Heart right ventricle (tissue), 16 donors: ENCODE results near the gene SH2D3C. TPM values are rescaled to one million over a fixed set of nuclear protein-coding genes. Genes with fewer than 3 reads are reported as not detected.

ENCODE experiments used
- ATAC-seq, 8 donors: fragments of 200-7000 bp; cut with Tn5 transposase; one replicate each; pipeline ENCODE4 v1.9.1; 2020; ENCODE audit warnings: mild to moderate bottlenecking in 8 of 8, moderate library complexity in 8 of 8, moderate number of reproducible peaks in 1 of 8
- DNase-seq, 2 donors: peaks; one replicate each; pipeline ENCODE4 v3.0.0-alpha.2; 2020
- H3K27ac ChIP-seq, 10 donors: fragments of 200-600 bp; sonication (generic) in 2 of 10; one replicate each; pipeline versions ENCODE4 v1.5.0 to v1.8.0; 2020 to 2022; ENCODE audit warnings: mild to moderate bottlenecking in 3 of 10
- H3K27me3 ChIP-seq, 7 donors: fragments of 200-600 bp; one replicate each; pipeline ENCODE4 v1.8.0; 2021 to 2022; ENCODE audit warnings: mild to moderate bottlenecking in 2 of 7
- H3K36me3 ChIP-seq, 9 donors: fragments of 200-600 bp; sonication (generic) in 1 of 9; one replicate each; pipeline versions ENCODE4 v1.5.0 to v1.8.0; 2020 to 2022; ENCODE audit warnings: mild to moderate bottlenecking in 2 of 9
- H3K4me1 ChIP-seq, 9 donors: fragments of 200-600 bp; sonication (generic) in 1 of 9; one replicate each; pipeline versions ENCODE4 v1.5.0 to v1.8.0; 2020 to 2022; ENCODE audit warnings: mild to moderate bottlenecking in 4 of 9
- H3K4me3 ChIP-seq, 10 donors: fragments of 200-600 bp; sonication (generic) in 2 of 10; one replicate each; pipeline versions ENCODE4 v1.5.0 to v1.8.0; 2020 to 2022; ENCODE audit warnings: mild to moderate bottlenecking in 7 of 10, moderate library complexity in 2 of 10
- H3K9me3 ChIP-seq, 11 donors: fragments of 200-600 bp in 10 of 11; sonication (generic) in 2 of 11; one replicate each; pipeline versions ENCODE4 v1.5.0 to v1.8.0; 2013 to 2022; ENCODE audit warnings: mild to moderate bottlenecking in 2 of 11, control low read depth in 1 of 11, moderate library complexity in 1 of 11
- WGBS, 2 donors: extraction: QIAGEN DNeasy Blood & Tissue Kit; methylation state at CpG; one replicate each; pipeline ENCODE4 v1.1.7; 2013; ENCODE audit warnings: inconsistent platforms in 1 of 2; 5-methylcytosine and 5-hydroxymethylcytosine counted together
- intact Hi-C, 10 donors: fragments of 100-400 bp; cut with DNase I; formaldehyde crosslinking; loops; one replicate each; pipeline versions ENCODE4 v1.11.1 to v1.14.2; 2022
- polyA plus RNA-seq, 2 donors: library from polyadenylated mRNA; stranded (reverse); fragments of 200-250 nt; gene quantifications; one replicate each; pipeline ENCODE4 v1.2.3, GENCODE V29; 2013
- total RNA-seq, 10 donors: library from RNA; stranded (reverse); fragmentation: NEBNext Ultra II Directional in 3 of 10; extraction: Animal tissue kit (Norgen Biotek cat#: 25700) in 3 of 10; gene quantifications; one replicate each; pipeline versions ENCODE4 v1.2.1 to v1.2.4, GENCODE V29; 2021 to 2023
- TF ChIP-seq, protein P1 (sequence below), 9 donors: fragments of 200-600 bp; sonication (generic) in 2 of 9; IDR thresholded peaks; one replicate each; pipeline versions ENCODE4 v1.5.0 to v1.8.0; 2021 to 2022; ENCODE audit warnings: antibody characterized with exemption in 9 of 9, mild to moderate bottlenecking in 5 of 9, moderate library complexity in 1 of 9
- donor health status: Arrhythmogenic right ventricular cardiomyopathy.
- donor health status: ischemic (EF 13 %, LVEDD 7.1; RV severe dilation, severe dysfunction).
- donor health status: healthy with polysubstance abuse.
- donor health status: DM: no; HTN: yes; CAD: no.
- donor health status: DM: no; HTN: no; CAD: no.
- donor health status: ischemic (EF 25% LVEDD 6.9; RV normal size, moderate dysfunction).
- donor health status: ischemic (EF 25% LVEDD 5.7; RV mildly dilated, moderate dysfunction).
- donor health status: healthy.
- donor health status: DM: yes; HTN: yes; CAD: no.
- donor health status: Ischemic cardiomyopathy.
- donor health status: ischemic (EF 35%, LVEDD 5.7; RV mildly dilated, moderate dysfunction).
- donor health status: nonischemic (EF 11% LVEDD 7.7; RV severe dilation, severe dysfunction).
- donor health status: DM: yes; HTN: yes; CAD: no.
- donor health status: PGD.
- donor health status: ischemic (EF 29% LVEDD 5.4; RV normal size, mild dysfunction).
- donor health status: nonischemic (EF 23%, LVEDD 6.1; RV moderate dilation, normal function).

The SH2D3C gene
- total and polyA plus RNA-seq, 12 donors, result 10.9 to 36.7 (median 18.8) TPM

DNA sequence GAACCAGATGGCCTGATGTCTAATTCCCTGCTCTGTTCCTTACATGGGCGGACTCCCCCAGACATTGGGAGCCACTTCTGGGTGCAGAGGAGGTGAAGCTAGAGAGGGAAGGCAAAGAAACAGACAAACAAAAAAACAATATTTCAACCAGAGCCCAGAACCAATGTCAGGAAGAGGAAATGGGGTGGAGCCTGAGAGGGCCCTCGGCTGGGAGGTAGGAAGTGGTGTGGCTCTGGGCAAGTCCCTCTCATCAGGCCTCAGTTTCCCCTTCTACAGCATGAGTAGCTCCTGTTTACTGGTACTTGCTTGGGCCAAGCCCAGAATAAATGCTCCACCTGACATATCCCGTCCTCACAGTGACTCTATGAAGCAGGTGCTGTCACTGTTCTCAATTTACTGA lies 11.1 kb downstream of the SH2D3C start:
- ATAC-seq (no peak), DNase-seq (no peak)
- Histone ChIP-seq H3K36me3 (peaks cover 0 to 24% (median 0%) of the 10 kb centered on the region in 9 donors), H3K4me1 (peaks cover 10 to 90% (median 70%) of the 10 kb centered on the region in 9 donors), H3K9me3 (no peaks in the 10 kb centered on the region), H3K27ac (peak overlapping the region; percentile 71 to 97 (median 88)), H3K4me3 (peak overlapping the region in 7 of 10 donors; percentile 15 to 75 (median 65)), H3K27me3 (no peaks in the 10 kb centered on the region)
- WGBS, 2 donors, result 52 to 54% methylated on average over 3 of the region's 3 CpGs
- TF ChIP-seq, protein P1, sequence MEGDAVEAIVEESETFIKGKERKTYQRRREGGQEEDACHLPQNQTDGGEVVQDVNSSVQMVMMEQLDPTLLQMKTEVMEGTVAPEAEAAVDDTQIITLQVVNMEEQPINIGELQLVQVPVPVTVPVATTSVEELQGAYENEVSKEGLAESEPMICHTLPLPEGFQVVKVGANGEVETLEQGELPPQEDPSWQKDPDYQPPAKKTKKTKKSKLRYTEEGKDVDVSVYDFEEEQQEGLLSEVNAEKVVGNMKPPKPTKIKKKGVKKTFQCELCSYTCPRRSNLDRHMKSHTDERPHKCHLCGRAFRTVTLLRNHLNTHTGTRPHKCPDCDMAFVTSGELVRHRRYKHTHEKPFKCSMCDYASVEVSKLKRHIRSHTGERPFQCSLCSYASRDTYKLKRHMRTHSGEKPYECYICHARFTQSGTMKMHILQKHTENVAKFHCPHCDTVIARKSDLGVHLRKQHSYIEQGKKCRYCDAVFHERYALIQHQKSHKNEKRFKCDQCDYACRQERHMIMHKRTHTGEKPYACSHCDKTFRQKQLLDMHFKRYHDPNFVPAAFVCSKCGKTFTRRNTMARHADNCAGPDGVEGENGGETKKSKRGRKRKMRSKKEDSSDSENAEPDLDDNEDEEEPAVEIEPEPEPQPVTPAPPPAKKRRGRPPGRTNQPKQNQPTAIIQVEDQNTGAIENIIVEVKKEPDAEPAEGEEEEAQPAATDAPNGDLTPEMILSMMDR (IDR thresholded peaks at IDR 0.05), result no peak
- intact Hi-C loops, result no loop called here

DNA sequence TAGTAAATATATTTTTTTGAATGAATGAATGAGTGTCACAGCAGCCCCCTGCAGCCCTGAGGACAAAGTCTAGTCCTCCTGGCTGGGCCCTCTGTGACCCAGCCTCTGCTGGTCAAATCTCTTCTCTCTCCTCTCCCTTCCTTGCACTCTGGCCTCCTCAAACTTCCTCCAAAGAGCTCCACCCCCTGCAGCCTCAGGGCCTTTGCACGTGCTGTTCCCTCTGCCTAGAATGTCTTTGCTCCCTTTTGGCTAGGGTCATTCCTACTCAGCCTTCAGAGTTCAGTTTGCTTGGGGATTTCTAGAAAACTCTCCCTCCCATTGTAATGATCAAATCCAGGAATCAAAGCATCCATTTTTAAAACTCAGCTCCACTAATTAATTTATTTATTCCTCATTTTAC lies 13.0 kb downstream of the SH2D3C start:
- ATAC-seq, result no peak
- intact Hi-C loops, result no loop called here
- 51 to 78% methylated on average over 1 of the region's 1 CpG for WGBS, 2 donors
- Histone ChIP-seq H3K4me1 (peaks cover 13 to 99% (median 86%) of the 10 kb centered on the region in 9 donors), H3K27ac (peak overlapping the region in 9 of 10 donors; percentile 67 to 97 (median 88)), H3K36me3 (peaks cover 0 to 29% (median 0%) of the 10 kb centered on the region in 9 donors), H3K27me3 (no peaks in the 10 kb centered on the region), H3K4me3 (no peak overlapping the region), H3K9me3 (no peaks in the 10 kb centered on the region)
- TF ChIP-seq, protein P1 (IDR thresholded peaks at IDR 0.05), result no peak
- no peak for DNase-seq

DNA sequence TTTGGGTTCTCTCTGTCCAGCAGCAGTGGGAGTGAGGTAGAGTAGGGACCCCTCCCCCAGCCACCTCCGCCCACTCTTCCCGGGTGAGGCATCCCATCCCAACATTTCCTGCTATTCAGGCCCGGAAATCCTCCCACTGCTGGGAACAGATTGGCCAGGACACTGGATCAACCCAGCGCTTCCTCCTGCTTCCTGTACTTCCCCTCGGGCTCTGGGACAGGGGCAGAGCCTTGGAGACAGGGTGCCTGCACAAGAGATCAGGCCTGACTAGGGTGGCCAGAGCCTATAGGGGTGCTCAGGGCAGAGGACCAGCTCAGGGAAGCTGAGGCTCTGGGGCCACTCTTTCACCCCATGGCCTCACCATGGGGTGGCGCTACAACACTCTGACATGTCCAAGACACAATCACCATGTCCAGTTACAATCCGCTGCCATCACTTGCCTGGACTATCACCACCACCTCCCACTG lies 14.5 kb downstream of the SH2D3C start:
- intact Hi-C loops, result loop anchor here in 1 of 10 donors (5.0 kb wide), 1 partner anchor 93 kb away; no protein-coding TSS in a partner anchor
- peak overlapping the region; percentile 73 to 97 (median 88) for H3K27ac ChIP-seq
- no peaks in the 10 kb centered on the region for H3K9me3 ChIP-seq
- peaks cover 0 to 42% (median 0%) of the 10 kb centered on the region in 9 donors for H3K36me3 ChIP-seq
- 30 to 37% methylated on average over 7 of the region's 7 CpGs for WGBS, 2 donors
- H3K4me3 ChIP-seq, result peak overlapping the region in 1 of 10 donors; percentile 54
- ATAC-seq (peak; percentile 60 to 86 (median 76)), DNase-seq (peak; percentile 73 to 85)
- TF ChIP-seq, protein P1 (IDR thresholded peaks at IDR 0.05), result peak; percentile 20 to 66 (median 55)
- peaks cover 13 to 99% (median 81%) of the 10 kb centered on the region in 9 donors for H3K4me1 ChIP-seq
- peaks cover 0 to 4% (median 0%) of the 10 kb centered on the region in 7 donors for H3K27me3 ChIP-seq

DNA sequence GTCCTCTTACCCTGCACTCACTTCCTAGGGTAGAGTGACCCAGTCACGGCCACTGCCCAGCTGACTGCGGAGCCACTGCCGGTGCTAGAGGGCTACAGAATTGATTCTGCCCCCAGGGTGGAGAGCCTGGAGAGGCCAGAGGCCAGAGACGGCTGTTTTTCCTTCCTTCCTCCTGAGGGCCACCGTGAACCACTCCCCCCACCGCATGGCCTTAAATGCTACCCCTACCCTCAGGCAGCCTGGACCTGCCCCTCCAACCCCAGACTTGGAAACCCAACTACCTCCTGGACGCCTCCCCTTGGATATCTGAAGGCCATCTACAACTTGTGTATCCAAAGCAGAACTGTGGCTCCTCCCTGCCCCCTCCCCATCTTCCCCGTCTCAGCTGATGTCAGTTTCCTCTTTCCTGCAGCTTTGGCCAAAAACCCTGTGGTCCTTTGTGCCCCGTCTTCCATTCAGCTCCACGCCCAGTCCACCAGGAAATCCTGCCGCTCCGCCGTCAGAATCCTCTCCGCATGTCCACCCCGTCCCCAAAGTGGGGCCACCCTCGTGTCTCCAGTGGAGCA lies 16.3 kb downstream of the SH2D3C start:
- H3K27me3 ChIP-seq, result peaks cover 0 to 5% (median 0%) of the 10 kb centered on the region in 7 donors
- peak overlapping the region; percentile 75 to 97 (median 88) for H3K27ac ChIP-seq
- intact Hi-C loops, result loop anchor here in 1 of 10 donors (5.0 kb wide), 1 partner anchor 95 kb away; no protein-coding TSS in a partner anchor
- peaks cover 0 to 58% (median 0%) of the 10 kb centered on the region in 9 donors for H3K36me3 ChIP-seq
- H3K4me3 ChIP-seq, result peak overlapping the region in 9 of 10 donors; percentile 27 to 54 (median 40)
- H3K4me1 ChIP-seq, result peaks cover 13 to 97% (median 66%) of the 10 kb centered on the region in 9 donors
- DNase-seq, result peak; percentile 70 to 91
- 33 to 39% methylated on average over 16 of the region's 16 CpGs for WGBS, 2 donors
- H3K9me3 ChIP-seq, result no peaks in the 10 kb centered on the region
- TF ChIP-seq, protein P1 (IDR thresholded peaks at IDR 0.05), result no peak
- peak; percentile 70 to 85 (median 78) for ATAC-seq
